ENCODE data around the gene B3GALT5. TPM values are rescaled to one million over a fixed set of nuclear protein-coding genes. Genes with fewer than 3 reads are reported as not detected.

B3GALT5 gene
- total RNA-seq, 1 donor from 2014 or later, result not detected

DNA sequence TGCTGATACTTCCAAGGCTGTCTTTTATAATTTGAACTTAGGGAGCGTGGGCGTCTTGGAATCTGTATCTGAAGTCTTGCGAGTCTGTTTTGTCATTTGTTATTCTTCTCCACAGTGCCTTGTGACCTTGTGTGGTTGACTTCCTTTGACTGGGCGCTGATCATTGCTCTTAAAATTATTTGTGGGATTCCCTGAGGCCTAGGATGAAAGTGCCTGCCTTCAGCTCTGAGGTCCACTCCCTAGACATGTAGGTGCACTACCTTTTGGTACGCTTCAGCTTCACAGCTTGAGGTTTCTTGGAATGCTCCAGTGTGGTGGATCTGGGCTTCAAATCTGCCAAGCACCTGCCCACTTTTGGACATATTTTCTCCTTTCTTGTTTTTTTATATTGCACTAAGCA, 82.0 kb downstream of the B3GALT5 start:
- Mint-ChIP-seq H3K4me3 (no peak overlapping the region), H3K27ac (no peak overlapping the region), H3K27me3 (no peaks in the 10 kb centered on the region), H3K36me3 (ENCODE audit: low read depth) (no peaks in the 10 kb centered on the region), H3K9me3 (no peaks in the 10 kb centered on the region), H3K4me1 (no peaks in the 10 kb centered on the region)
- DNase-seq, result no peak
- no peak for ATAC-seq (ENCODE audit: low read depth)
- ChIA-PET CTCF (no interaction called here), POLR2A (no interaction called here)
- intact Hi-C loops (cut with micrococcal nuclease), result no loop called here
- TF ChIP-seq, protein P1, sequence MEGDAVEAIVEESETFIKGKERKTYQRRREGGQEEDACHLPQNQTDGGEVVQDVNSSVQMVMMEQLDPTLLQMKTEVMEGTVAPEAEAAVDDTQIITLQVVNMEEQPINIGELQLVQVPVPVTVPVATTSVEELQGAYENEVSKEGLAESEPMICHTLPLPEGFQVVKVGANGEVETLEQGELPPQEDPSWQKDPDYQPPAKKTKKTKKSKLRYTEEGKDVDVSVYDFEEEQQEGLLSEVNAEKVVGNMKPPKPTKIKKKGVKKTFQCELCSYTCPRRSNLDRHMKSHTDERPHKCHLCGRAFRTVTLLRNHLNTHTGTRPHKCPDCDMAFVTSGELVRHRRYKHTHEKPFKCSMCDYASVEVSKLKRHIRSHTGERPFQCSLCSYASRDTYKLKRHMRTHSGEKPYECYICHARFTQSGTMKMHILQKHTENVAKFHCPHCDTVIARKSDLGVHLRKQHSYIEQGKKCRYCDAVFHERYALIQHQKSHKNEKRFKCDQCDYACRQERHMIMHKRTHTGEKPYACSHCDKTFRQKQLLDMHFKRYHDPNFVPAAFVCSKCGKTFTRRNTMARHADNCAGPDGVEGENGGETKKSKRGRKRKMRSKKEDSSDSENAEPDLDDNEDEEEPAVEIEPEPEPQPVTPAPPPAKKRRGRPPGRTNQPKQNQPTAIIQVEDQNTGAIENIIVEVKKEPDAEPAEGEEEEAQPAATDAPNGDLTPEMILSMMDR (IDR thresholded peaks at IDR 0.05), result no peak

DNA sequence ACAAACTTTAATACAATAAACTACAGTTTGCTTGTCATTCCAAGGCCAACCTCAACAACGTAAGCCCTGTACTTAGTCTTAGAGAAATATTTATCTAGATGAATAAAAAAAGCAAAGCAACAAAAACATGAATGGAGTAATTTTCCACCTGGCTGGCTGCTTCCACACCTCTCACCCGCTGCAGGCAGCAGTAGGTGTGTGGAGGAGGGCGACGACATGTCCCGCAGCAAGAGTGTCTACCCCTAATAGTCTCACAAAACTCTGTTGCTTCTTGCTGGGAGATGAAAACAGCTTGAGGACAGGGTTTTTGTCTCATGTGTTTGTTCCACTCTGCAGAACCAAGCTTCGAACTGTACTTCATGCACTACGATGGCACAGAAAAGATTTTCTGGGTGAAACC, 83.5 kb downstream of the B3GALT5 start:
- ATAC-seq (ENCODE audit: low read depth), result no peak
- Mint-ChIP-seq H3K27ac (no peak overlapping the region), H3K36me3 (ENCODE audit: low read depth) (no peaks in the 10 kb centered on the region), H3K4me1 (no peaks in the 10 kb centered on the region), H3K9me3 (no peaks in the 10 kb centered on the region), H3K4me3 (no peak overlapping the region), H3K27me3 (no peaks in the 10 kb centered on the region)
- no peak for DNase-seq
- ChIA-PET POLR2A (no interaction called here), CTCF (no interaction called here)
- TF ChIP-seq, protein P1 (IDR thresholded peaks at IDR 0.05), result no peak
- intact Hi-C loops (cut with micrococcal nuclease), result no loop called here

DNA sequence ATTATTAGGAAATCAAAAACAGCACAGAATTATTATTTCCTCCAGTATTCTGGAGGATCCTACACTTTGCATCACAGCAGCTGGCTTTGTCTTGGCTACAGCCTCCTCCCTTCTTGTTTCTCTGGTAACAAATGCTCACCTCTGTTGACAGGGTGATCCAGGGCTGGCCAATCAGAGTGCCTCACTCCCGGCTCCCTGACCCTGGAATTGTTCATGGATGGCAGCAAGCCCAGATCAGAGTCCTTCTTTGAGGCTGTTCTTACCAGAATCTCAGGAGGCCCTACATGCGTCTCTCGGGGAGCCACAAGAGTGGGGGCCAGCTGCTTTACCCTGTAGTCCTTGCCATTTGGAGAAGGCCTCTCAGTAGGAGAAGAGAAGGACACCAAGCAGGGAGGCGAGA, 83.9 kb downstream of the B3GALT5 start:
- Mint-ChIP-seq H3K4me1 (no peaks in the 10 kb centered on the region), H3K27ac (no peak overlapping the region), H3K4me3 (no peak overlapping the region), H3K36me3 (ENCODE audit: low read depth) (no peaks in the 10 kb centered on the region), H3K9me3 (no peaks in the 10 kb centered on the region), H3K27me3 (no peaks in the 10 kb centered on the region)
- POLR2A ChIA-PET, result no interaction called here
- DNase-seq (no peak), ATAC-seq (ENCODE audit: low read depth) (no peak)
- intact Hi-C loops (cut with micrococcal nuclease), result no loop called here
- CTCF ChIA-PET, result no interaction called here
- TF ChIP-seq, protein P1 (IDR thresholded peaks at IDR 0.05), result no peak

DNA sequence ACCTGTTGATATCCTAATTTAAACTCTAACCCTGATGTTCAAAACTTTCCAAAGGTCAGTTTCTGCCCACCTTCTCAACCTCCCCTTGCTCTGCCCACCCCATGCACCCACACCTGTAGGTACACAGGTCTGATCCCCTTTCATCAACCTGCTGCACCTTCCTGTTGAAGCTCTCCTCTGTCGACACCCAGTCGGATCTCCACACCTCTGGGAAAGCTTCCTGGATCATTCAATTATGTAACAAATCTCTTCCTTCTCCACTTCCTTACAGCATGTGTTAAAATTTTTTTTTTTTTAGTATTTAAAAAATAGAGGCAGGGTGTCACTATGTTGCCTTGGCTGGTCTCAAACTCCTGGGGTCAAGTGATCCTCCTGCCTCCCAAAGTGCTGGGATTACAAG, 87.6 kb downstream of the B3GALT5 start:
- no peak for DNase-seq
- POLR2A ChIA-PET, result no interaction called here
- Mint-ChIP-seq H3K9me3 (peaks cover 9% of the 10 kb centered on the region), H3K4me3 (no peak overlapping the region), H3K27ac (no peak overlapping the region), H3K27me3 (no peaks in the 10 kb centered on the region), H3K36me3 (ENCODE audit: low read depth) (no peaks in the 10 kb centered on the region), H3K4me1 (no peaks in the 10 kb centered on the region)
- TF ChIP-seq, protein P1 (IDR thresholded peaks at IDR 0.05), result no peak
- no peak for ATAC-seq (ENCODE audit: low read depth)
- CTCF ChIA-PET, result no interaction called here
- intact Hi-C loops (cut with micrococcal nuclease), result no loop called here

DNA sequence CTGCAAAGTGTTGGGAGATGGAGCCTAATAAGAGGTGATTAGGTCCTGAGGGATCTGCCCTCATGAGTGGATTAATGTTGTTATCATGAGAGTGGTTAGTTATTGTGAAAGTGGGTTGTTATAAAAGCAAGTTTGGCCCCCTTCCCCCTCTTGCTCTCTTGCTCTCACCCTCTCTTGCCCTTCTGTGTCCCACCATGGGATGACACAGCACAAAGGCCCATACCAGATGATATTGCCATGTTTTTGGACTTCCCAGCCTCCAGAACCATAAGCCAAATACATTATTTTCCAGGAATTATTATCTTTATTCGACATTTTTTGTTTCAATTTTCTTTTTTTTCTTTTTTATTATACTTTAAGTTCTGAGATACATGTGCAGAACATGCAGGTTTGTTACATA, 90.8 kb downstream of the B3GALT5 start:
- ChIA-PET CTCF (no interaction called here), POLR2A (no interaction called here)
- Mint-ChIP-seq H3K4me3 (no peak overlapping the region), H3K4me1 (no peaks in the 10 kb centered on the region), H3K36me3 (ENCODE audit: low read depth) (no peaks in the 10 kb centered on the region), H3K9me3 (peaks cover 9% of the 10 kb centered on the region), H3K27me3 (no peaks in the 10 kb centered on the region), H3K27ac (no peak overlapping the region)
- ATAC-seq (ENCODE audit: low read depth) (no peak), DNase-seq (no peak)
- TF ChIP-seq, protein P1 (IDR thresholded peaks at IDR 0.05), result no peak
- intact Hi-C loops (cut with micrococcal nuclease), result no loop called here
